SK-N-SH (cell line): ENCODE results near the gene GRK1. TPM values are rescaled to one million over a fixed set of nuclear protein-coding genes. Genes with fewer than 3 reads are reported as not detected.

ENCODE experiments used
- CTCF ChIA-PET: fragments of 300-600, 350-600 bp; formaldehyde crosslinking; extraction: SDS; loops from one replicate; lab custom pipeline; 2021; lab: Yijun Ruan, JAX
- POLR2A ChIA-PET: fragments of 350-600 bp; sonication (Branson Sonifier 250); formaldehyde crosslinking; extraction: SDS; loops from one replicate; lab custom pipeline; 2020; ENCODE audit warnings: antibody characterized with exemption, inconsistent platforms; lab: Yijun Ruan, JAX
- DNase-seq: peaks from one replicate; pipeline ENCODE4 v3.0.0; 2012
- H2AFZ ChIP-seq: fragments of 200-600 bp; sonication (generic); 2 replicates; pipeline ENCODE4 v1.8.1; 2016; ENCODE audit warnings: antibody characterized with exemption, mild to moderate bottlenecking, low read depth
- H3F3A ChIP-seq: fragments of 200-600 bp; sonication (generic); replicated peaks from 2 replicates; pipeline ENCODE3; 2016; ENCODE audit warnings: antibody characterized with exemption, mild to moderate bottlenecking; ENCODE audit not compliant: insufficient read depth
- H3K27ac ChIP-seq, 2 experiments: fragments of 200-500 bp in 1 of 2; fragments of 200-600 bp in 1 of 2; sonication (Bioruptor generic) in 1 of 2; sonication (generic), shearing (Covaris generic) in 1 of 2; 2 replicates each; pipeline versions ENCODE4 v1.5.1 to v1.6.1; 2014 to 2016; ENCODE audit warnings: low read depth in 2 of 2, inconsistent platforms in 1 of 2, low read length in 1 of 2, mild to moderate bottlenecking in 1 of 2, mixed read lengths in 1 of 2
- H3K27me3 ChIP-seq: fragments of 200-600 bp; sonication (generic), shearing (Covaris generic); 2 replicates; pipeline ENCODE4 v1.6.1; 2016; ENCODE audit warnings: mixed run types; ENCODE audit not compliant: insufficient read depth
- H3K36me3 ChIP-seq, 2 experiments: fragments of 200-500 bp in 1 of 2; fragments of 200-600 bp in 1 of 2; sonication (Bioruptor generic) in 1 of 2; sonication (generic) in 1 of 2; replicated peaks in 1 of 2; 2 replicates each; pipeline versions ENCODE3 to v1.5.1; 2014 to 2016; ENCODE audit warnings: low read length in 1 of 2, mild to moderate bottlenecking in 1 of 2; ENCODE audit not compliant: insufficient read depth in 2 of 2, control insufficient read depth in 1 of 2
- H3K4me1 ChIP-seq, 2 experiments: fragments of 200-500 bp in 1 of 2; fragments of 200-600 bp in 1 of 2; sonication (Bioruptor generic) in 1 of 2; sonication (generic), shearing (Covaris generic) in 1 of 2; 2 replicates each; pipeline versions ENCODE4 v1.5.1 to v1.6.1; 2014 to 2016; ENCODE audit warnings: low read depth in 1 of 2, low read length in 1 of 2, mixed run types in 1 of 2; ENCODE audit not compliant: insufficient read depth in 2 of 2, control insufficient read depth in 1 of 2
- H3K4me2 ChIP-seq: fragments of 200-600 bp; sonication (generic), shearing (Covaris generic); 2 replicates; pipeline ENCODE4 v1.6.1; 2017; ENCODE audit warnings: mixed run types
- H3K4me3 ChIP-seq, 2 experiments: fragments of 200-500 bp in 1 of 2; fragments of 200-600 bp in 1 of 2; sonication (Bioruptor generic) in 1 of 2; sonication (generic), shearing (Covaris generic) in 1 of 2; 2 replicates each; pipeline versions ENCODE4 v1.5.1 to v1.8.1; 2014 to 2016; ENCODE audit warnings: low read depth in 2 of 2, inconsistent platforms in 1 of 2, low read length in 1 of 2, mild to moderate bottlenecking in 1 of 2, mixed read lengths in 1 of 2, moderate library complexity in 1 of 2
- H3K79me2 ChIP-seq: fragments of 200-600 bp; sonication (generic); 2 replicates; pipeline ENCODE4 v1.8.1; 2017; ENCODE audit warnings: mild to moderate bottlenecking; ENCODE audit not compliant: insufficient read depth
- H3K9ac ChIP-seq: fragments of 200-600 bp; sonication (generic); 2 replicates; pipeline ENCODE4 v1.6.1; 2017; ENCODE audit warnings: mixed run types
- H3K9me2 ChIP-seq: fragments of 200-600 bp; sonication (generic); 2 replicates; pipeline ENCODE4 v1.6.1; 2017; ENCODE audit warnings: mixed run types
- H3K9me3 ChIP-seq: fragments of 200-600 bp; sonication (generic); 2 replicates; pipeline ENCODE4 v1.6.1; 2017; ENCODE audit warnings: mixed run types, mild to moderate bottlenecking, moderate library complexity
- H4K20me1 ChIP-seq: fragments of 200-600 bp; sonication (generic); 2 replicates; pipeline ENCODE4 v1.6.1; 2017; ENCODE audit warnings: mild to moderate bottlenecking, mixed run types; ENCODE audit not compliant: insufficient read depth
- CHD2 ChIP-seq: fragments of 150-350 bp; IDR thresholded peaks from 2 replicates; pipeline ENCODE4 v1.6.1; 2018; ENCODE audit warnings: low read length; ENCODE audit not compliant: partially characterized antibody
- CTCF ChIP-seq: fragments of 200-600 bp; sonication (generic); IDR thresholded peaks from 2 replicates; pipeline ENCODE4 v1.6.1; 2017; ENCODE audit warnings: antibody characterized with exemption, mild to moderate bottlenecking, moderate library complexity
- GATA2 ChIP-seq: sonication (generic); formaldehyde crosslinking; IDR thresholded peaks from 2 replicates; pipeline ENCODE4 v1.5.0; 2020; ENCODE audit warnings: mild to moderate bottlenecking, missing genetic modification reagents
- MAX ChIP-seq: IDR thresholded peaks from 2 replicates; pipeline ENCODE4 v1.4.0; 2012; ENCODE audit warnings: low read depth
- MEF2A ChIP-seq: IDR thresholded peaks from 2 replicates; pipeline ENCODE4 v1.4.0; 2012; ENCODE audit warnings: low read depth, borderline replicate concordance
- MXI1 ChIP-seq: IDR thresholded peaks from 2 replicates; pipeline ENCODE4 v1.6.1; 2012; ENCODE audit warnings: mild to moderate bottlenecking, low read depth, low read length, improper control_type of control experiment
- NRF1 ChIP-seq: IDR thresholded peaks from 2 replicates; pipeline ENCODE4 v1.6.1; 2012; ENCODE audit warnings: low read depth, mild to moderate bottlenecking, low read length
- POLR2AphosphoS5 ChIP-seq: IDR thresholded peaks from 2 replicates; pipeline ENCODE4 v1.6.1; 2012; ENCODE audit warnings: low read depth, low read length
- RAD21 ChIP-seq: IDR thresholded peaks from 2 replicates; pipeline ENCODE4 v1.6.1; 2012; ENCODE audit warnings: mild to moderate bottlenecking, low read length
- SMC3 ChIP-seq: IDR thresholded peaks from 2 replicates; pipeline ENCODE4 v1.6.1; 2012; ENCODE audit warnings: low read depth, low read length, improper control_type of control experiment
- TAF1 ChIP-seq: IDR thresholded peaks from 2 replicates; pipeline ENCODE4 v1.6.1; 2012; ENCODE audit warnings: low read depth, mild to moderate bottlenecking, low read length, moderate library complexity, borderline replicate concordance
- WGBS: methylation state at CpG from one replicate; pipeline ENCODE4 v1.1.6; 2017; ENCODE audit warnings: low lambda C conversion rate; 5-methylcytosine and 5-hydroxymethylcytosine counted together
- polyA plus RNA-seq, 3 experiments: library from polyadenylated mRNA; depleted of rRNA; stranded (reverse); fragments of >200 nt; gene quantifications; 2 replicates each; pipeline ENCODE4 v1.2.3, GENCODE V29; 2012

GRK1 gene
- polyA plus RNA-seq, 1 of the 3 experiments (the other 2 are of a cell fraction) = 0.12 TPM

GRCh38 chr13:113758651-113759524, 91.9 kb downstream of the GRK1 start, which contains the start of gene TMEM255B:
TSS of gene TMEM255B (plus strand) at chr13:113759226. CDS start at chr13:113759270, 44 bp downstream.
- Histone ChIP-seq H3K9ac (peak within 1 kb of the TSS; percentile 66), H3K27ac (peak within 1 kb of the TSS; percentile 10 to 72; a peak in 2 of 4 replicates), H2AFZ (peak within 1 kb of the TSS; percentile 99), H3K4me3 (peak within 1 kb of the TSS; percentile 50 to 78), H3K4me1 (peaks cover 0 to 10% of the 10 kb centered on the region in 2 experiments; a peak in 1 of 4 replicates), H3K36me3 (no peaks in the 10 kb centered on the region), H3K79me2 (no peaks in the 10 kb centered on the region), H3F3A (peaks cover 8% of the 10 kb centered on the region), H3K4me2 (peak within 1 kb of the TSS; percentile 87), H3K9me3 (no peaks in the 10 kb centered on the region), H3K9me2 (no peaks in the 10 kb centered on the region), H4K20me1 (no peaks in the 10 kb centered on the region), H3K27me3 (no peaks in the 10 kb centered on the region)
- peak; percentile 6; the same call in 1 of the 2 replicates for TF ChIP-seq GATA2
- TF ChIP-seq CTCF = peak; percentile 39
- no peak for TF ChIP-seq NRF1
- TF ChIP-seq MAX = peak; percentile 25; the same call in 1 of the 2 replicates
- TF ChIP-seq CHD2 = peak; percentile 31
- TF ChIP-seq POLR2AphosphoS5 = peak; percentile 51
- TF ChIP-seq SMC3 = peak; percentile 1; the same call in 1 of the 2 replicates
- peak; percentile 21; the same call in 1 of the 2 replicates for TF ChIP-seq TAF1
- TF ChIP-seq MEF2A = no peak
- no peak for TF ChIP-seq RAD21
- DNase-seq = peak; percentile 98
- POLR2A ChIA-PET = interaction anchor here (1.0 kb wide), 1 partner anchor 9 kb away, joined by 3 read pairs; no protein-coding TSS in a partner anchor
- WGBS = 12% methylated on average over 43 of the region's 80 CpGs
- CTCF ChIA-PET = interaction anchor here (1.0 to 1.3 kb wide), 3 partner anchors 17 to 45 kb away, joined by 3 read pairs; no protein-coding TSS in a partner anchor

DNA sequence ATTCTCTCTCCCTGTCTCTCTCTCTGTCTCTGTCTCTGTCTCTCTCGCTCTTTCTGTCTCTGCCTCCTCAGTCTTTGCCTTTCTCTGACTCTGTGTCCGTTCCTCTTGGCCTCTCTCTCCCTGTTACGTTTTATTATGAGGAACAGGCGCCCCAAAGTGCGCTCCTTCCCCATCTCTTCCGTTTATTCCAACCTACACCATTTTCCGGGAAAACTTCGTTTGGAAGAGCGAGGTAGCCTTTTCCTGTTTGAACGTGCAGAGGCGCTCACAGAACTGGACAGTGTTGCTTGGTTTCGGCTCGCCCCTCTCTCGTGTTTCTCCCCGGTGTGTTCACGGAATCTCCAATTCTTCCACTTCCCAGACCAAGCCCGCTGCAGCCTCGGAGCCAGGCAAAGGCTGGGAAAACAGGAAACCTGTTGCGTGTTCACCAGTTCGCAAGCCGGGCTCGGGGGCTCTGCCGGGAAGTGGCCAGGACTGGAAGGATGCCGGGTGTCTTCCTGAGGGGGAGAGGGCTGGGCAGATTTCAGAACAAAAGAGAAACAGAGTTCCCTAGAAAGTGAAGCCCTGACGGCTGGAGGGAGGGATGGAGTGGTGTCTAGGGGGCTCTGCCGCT, 92.6 kb downstream of the GRK1 start:
- Histone ChIP-seq H3F3A (peaks cover 8% of the 10 kb centered on the region), H4K20me1 (no peaks in the 10 kb centered on the region), H3K9ac (peak overlapping the region; percentile 66), H3K4me1 (peaks cover 0 to 10% of the 10 kb centered on the region in 2 experiments; a peak in 1 of 4 replicates), H3K36me3 (no peaks in the 10 kb centered on the region), H3K9me3 (no peaks in the 10 kb centered on the region), H2AFZ (peak overlapping the region; percentile 99), H3K9me2 (no peaks in the 10 kb centered on the region), H3K27me3 (no peaks in the 10 kb centered on the region), H3K79me2 (no peaks in the 10 kb centered on the region), H3K27ac (peak overlapping the region in 1 of 2 experiments; percentile 10; a peak in 2 of 4 replicates), H3K4me3 (peak overlapping the region; percentile 50 to 78), H3K4me2 (peak overlapping the region; percentile 87)
- peak; percentile 69 for DNase-seq
- ChIA-PET POLR2A (interaction anchor here (1.0 kb wide), 1 partner anchor 8 kb away, joined by 3 read pairs; no protein-coding TSS in a partner anchor), CTCF (interaction anchor here (1.2 to 1.3 kb wide), 2 partner anchors 17 to 21 kb away, joined by 3 read pairs; no protein-coding TSS in a partner anchor)
- TF ChIP-seq MXI1 (peak; percentile 40; the same call in 1 of the 2 replicates), NRF1 (no peak)
- 5% methylated on average over 26 of the region's 26 CpGs for WGBS
